ENCODE measurements around the gene TEX29.

DNA sequence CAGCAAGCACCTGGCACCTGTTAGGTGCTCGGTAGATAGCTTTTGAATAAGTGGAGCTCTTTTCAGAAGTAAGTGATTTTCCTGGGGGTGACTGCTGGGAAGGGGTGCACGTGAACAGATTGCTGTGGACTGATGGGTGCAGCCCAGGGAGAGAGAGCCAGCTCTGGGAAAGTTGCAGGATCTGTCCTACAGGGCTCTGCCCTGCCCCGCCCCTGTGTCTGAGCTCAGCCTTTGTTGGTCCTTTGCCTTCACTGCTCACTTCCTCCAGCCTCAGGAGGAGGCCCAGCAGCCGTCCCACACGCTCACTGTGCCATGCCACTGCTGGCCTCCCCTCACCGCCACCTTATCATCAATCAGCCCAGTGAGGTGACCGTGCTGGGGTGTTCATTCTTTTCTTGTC lies 33.7 kb upstream of the TEX29 start:
- TF ChIP-seq, protein P1, sequence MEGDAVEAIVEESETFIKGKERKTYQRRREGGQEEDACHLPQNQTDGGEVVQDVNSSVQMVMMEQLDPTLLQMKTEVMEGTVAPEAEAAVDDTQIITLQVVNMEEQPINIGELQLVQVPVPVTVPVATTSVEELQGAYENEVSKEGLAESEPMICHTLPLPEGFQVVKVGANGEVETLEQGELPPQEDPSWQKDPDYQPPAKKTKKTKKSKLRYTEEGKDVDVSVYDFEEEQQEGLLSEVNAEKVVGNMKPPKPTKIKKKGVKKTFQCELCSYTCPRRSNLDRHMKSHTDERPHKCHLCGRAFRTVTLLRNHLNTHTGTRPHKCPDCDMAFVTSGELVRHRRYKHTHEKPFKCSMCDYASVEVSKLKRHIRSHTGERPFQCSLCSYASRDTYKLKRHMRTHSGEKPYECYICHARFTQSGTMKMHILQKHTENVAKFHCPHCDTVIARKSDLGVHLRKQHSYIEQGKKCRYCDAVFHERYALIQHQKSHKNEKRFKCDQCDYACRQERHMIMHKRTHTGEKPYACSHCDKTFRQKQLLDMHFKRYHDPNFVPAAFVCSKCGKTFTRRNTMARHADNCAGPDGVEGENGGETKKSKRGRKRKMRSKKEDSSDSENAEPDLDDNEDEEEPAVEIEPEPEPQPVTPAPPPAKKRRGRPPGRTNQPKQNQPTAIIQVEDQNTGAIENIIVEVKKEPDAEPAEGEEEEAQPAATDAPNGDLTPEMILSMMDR (IDR thresholded peaks at IDR 0.05; ENCODE audit: borderline replicate concordance, extremely low read depth, low read length, poor library complexity, severe bottlenecking): no peak
- no peak for TF ChIP-seq EZH2 (IDR thresholded peaks at IDR 0.05; ENCODE audit: borderline replicate concordance, low read depth, low read length, severe bottlenecking)
